DND-41 (cell line): ENCODE data around the gene PROB1.

Experiments
- EZH2 ChIP-seq: IDR thresholded peaks from 3 replicates; pipeline ENCODE4 v1.6.1; 2012; ENCODE audit warnings: borderline replicate concordance, low read depth, mild to moderate bottlenecking, moderate library complexity, low read length, inconsistent platforms; ENCODE audit not compliant: severe bottlenecking
- TF ChIP-seq, protein P1 (sequence below): IDR thresholded peaks from 2 replicates; pipeline ENCODE4 v1.5.1; 2012; ENCODE audit warnings: borderline replicate concordance, low read length, moderate library complexity, mild to moderate bottlenecking; ENCODE audit not compliant: poor library complexity, severe bottlenecking; ENCODE audit errors: extremely low read depth

DNA sequence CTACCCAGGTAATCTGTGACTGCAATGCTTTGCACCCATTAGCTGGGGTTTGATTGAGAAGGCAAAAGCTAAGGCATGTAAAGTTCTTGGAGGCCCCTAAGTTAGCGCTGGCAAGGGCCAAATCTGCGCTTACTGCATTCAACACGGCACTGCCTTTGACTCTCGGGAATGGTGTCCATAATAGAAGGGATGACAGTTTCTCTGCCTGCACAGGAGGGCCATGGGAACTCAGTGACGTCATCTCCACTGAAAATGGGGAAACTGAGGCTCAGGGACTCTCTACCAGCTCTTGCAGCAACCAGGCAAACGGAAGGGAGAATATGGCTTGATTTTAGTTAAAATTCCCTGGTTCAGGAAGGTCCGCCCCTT, 8.5 kb upstream of the PROB1 start:
- TF ChIP-seq, protein P1, sequence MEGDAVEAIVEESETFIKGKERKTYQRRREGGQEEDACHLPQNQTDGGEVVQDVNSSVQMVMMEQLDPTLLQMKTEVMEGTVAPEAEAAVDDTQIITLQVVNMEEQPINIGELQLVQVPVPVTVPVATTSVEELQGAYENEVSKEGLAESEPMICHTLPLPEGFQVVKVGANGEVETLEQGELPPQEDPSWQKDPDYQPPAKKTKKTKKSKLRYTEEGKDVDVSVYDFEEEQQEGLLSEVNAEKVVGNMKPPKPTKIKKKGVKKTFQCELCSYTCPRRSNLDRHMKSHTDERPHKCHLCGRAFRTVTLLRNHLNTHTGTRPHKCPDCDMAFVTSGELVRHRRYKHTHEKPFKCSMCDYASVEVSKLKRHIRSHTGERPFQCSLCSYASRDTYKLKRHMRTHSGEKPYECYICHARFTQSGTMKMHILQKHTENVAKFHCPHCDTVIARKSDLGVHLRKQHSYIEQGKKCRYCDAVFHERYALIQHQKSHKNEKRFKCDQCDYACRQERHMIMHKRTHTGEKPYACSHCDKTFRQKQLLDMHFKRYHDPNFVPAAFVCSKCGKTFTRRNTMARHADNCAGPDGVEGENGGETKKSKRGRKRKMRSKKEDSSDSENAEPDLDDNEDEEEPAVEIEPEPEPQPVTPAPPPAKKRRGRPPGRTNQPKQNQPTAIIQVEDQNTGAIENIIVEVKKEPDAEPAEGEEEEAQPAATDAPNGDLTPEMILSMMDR = no peak
- TF ChIP-seq EZH2 = no peak
